Measurements from ENCODE around the gene SPRR4. TPM values are rescaled to one million over a fixed set of nuclear protein-coding genes. Genes with fewer than 3 reads are reported as not detected.
A peak's percentile ranks its signal among the peaks of the same experiment; 100 is the strongest.

SPRR4 gene
- total and polyA plus RNA-seq, 5 experiments from 2014 or later = not detected

DNA sequence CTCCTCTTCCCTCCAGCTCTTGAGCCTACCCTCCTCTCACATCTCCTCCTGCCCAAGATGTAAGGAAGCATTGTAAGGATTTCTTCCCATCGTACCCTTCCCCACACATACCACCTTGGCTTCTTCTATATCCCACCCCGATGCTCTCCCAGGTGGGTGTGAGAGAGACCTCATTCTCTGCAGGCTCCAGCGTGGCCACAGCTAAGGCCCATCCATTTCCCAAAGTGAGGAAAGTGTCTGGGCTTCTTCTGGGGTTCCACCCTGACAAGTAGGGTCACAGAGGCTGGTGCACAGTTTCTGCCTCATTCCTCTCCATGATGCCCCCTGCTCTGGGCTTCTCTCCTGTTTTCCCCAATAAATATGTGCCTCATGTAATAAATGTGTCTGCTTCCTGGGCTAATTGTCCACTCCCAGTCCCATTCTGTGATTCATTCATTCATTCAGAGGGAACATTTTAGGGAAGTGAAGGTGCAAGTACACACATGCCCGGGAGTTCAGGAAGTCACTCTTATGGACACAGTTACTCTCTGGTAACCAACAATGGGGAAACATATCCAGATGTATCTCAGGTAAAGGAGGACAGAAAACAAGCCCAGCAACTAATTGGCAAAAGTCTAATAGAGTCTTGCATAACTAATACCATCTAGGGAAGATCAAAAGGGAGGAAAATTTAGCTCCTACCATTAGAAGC is 1.9 kb downstream of the SPRR4 start:
- POLR2A ChIA-PET = no interaction called here
- H3K4me3 Mint-ChIP-seq = no peak overlapping the region
- no peaks in the 10 kb centered on the region for H3K4me1 Mint-ChIP-seq
- H3K9me3 Mint-ChIP-seq = peaks cover 0 to 2% (median 0%) of the 10 kb centered on the region in 9 donors
- H3K27ac Mint-ChIP-seq = no peak overlapping the region
- DNase-seq (no peak), ATAC-seq (no peak)
- no peaks in the 10 kb centered on the region for H3K36me3 Mint-ChIP-seq
- peaks cover 9 to 56% (median 19%) of the 10 kb centered on the region in 5 donors for H3K27me3 Mint-ChIP-seq

DNA sequence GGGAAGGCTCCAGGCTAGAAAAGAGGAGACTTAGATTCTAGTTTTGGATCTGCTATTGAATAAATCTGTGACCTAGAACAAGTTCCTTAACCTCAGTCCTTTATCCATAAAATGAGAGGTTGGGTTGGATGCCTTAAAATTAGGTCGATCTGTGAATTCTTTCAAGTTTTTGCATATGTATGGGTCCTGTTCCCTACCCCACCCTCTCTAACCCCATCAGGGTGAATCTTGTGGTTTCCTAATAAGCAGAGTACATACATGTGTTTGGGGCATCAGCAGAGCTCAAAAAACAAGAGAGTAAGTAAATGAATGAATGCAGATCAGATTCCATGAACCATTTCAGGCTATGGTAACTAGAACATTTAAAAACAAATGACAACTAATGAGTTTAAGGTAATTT is 6.2 kb downstream of the SPRR4 start:
- H3K27me3 Mint-ChIP-seq = peaks cover 26 to 58% (median 34%) of the 10 kb centered on the region in 5 donors
- H3K36me3 Mint-ChIP-seq = no peaks in the 10 kb centered on the region
- H3K9me3 Mint-ChIP-seq = peaks cover 0 to 2% (median 0%) of the 10 kb centered on the region in 9 donors
- POLR2A ChIA-PET = no interaction called here
- no peak overlapping the region for H3K27ac Mint-ChIP-seq
- H3K4me1 Mint-ChIP-seq = no peaks in the 10 kb centered on the region
- no peak for DNase-seq
- ATAC-seq = no peak
- H3K4me3 Mint-ChIP-seq = no peak overlapping the region

DNA sequence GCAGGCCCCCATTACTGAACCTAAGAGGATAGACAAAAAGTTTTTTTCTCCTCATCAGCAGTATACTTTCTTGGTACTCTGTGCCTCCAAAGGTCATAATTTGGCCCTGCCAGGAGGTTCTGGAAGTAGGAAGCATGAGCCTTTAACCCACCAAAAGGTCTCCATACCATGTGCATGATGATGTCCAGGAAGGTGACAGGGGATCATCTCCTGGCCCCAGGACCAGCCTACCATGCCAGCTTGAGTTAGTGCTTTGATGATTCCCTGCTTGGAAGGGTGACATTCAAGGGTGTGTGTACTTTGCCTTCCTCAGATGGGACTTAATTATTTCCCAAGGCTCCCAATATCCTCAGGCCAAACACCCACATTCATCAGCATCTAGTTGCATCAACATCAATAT is 7.2 kb downstream of the SPRR4 start:
- Mint-ChIP-seq H3K4me3 (no peak overlapping the region), H3K36me3 (no peaks in the 10 kb centered on the region), H3K4me1 (no peaks in the 10 kb centered on the region), H3K27ac (no peak overlapping the region), H3K9me3 (peaks cover 0 to 2% (median 0%) of the 10 kb centered on the region in 9 donors), H3K27me3 (peaks cover 27 to 57% (median 36%) of the 10 kb centered on the region in 5 donors)
- DNase-seq = no peak
- POLR2A ChIA-PET = no interaction called here
- no peak for ATAC-seq

DNA sequence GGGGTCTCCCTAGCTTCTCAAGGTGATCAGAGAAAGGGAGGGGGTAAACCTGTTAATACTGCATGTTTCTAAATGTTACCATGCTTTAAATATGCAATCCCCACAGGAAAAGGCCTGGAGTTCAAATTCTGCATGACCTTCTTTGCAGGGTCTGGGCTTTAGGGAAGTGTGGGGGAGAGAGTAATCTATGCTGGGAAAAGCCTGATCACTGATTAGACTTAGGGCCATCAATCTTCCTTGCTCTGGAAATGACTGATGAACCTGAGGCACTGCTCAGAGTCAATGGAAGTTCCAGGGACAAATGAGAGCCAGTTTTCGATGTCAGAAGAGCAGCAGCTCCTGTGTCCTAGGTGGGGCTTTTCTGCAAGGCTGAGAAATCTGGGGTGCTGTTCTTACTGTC is 10.2 kb downstream of the SPRR4 start:
- Mint-ChIP-seq H3K4me3 (no peak overlapping the region), H3K9me3 (peaks cover 0 to 3% (median 0%) of the 10 kb centered on the region in 9 donors), H3K36me3 (no peaks in the 10 kb centered on the region), H3K4me1 (no peaks in the 10 kb centered on the region), H3K27me3 (peaks cover 35 to 49% (median 47%) of the 10 kb centered on the region in 5 donors), H3K27ac (no peak overlapping the region)
- no peak for ATAC-seq
- POLR2A ChIA-PET = no interaction called here
- DNase-seq = no peak

DNA sequence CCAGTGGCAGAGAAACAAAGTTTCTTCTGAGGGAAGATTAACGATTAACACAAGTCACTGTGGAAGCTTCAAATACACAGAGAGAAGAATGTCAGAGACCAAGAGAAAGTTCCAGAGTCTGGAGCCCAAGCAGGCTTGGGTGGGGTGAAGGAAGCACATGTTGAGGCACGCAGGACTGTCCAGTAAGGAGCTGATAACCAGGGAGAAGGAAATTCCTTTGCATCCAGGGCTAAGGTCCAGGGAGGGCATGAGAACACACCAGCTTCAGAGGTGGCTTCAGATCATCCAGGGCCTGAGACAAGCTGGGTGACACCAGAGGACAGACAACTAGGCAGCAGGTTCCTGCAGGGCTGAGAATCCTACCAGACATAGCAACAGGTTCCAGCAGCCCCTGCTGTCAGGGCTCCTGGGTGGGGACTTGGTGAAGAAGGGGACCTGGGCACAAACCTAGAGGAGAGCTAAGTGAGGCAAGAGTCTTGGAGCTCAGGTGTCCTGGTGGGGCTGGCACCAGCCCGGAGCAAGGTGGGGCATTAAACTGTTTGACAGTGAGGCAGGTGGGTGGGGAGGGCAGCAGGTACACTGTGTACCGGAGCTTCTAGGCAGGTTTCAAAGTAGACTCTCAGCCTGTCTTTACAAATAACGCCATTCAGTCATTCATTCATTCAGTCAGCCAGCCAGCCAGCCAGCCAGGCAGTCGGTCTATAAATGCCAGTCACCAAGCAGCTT is 10.9 kb downstream of the SPRR4 start:
- DNase-seq (no peak), ATAC-seq (no peak)
- H3K4me3 Mint-ChIP-seq = no peak overlapping the region
- H3K36me3 Mint-ChIP-seq = peaks cover 0 to 3% (median 0%) of the 10 kb centered on the region in 3 donors
- H3K9me3 Mint-ChIP-seq = peaks cover 0 to 6% (median 0%) of the 10 kb centered on the region in 9 donors
- POLR2A ChIA-PET = no interaction called here
- H3K27me3 Mint-ChIP-seq = peaks cover 40 to 56% (median 48%) of the 10 kb centered on the region in 5 donors
- H3K27ac Mint-ChIP-seq = no peak overlapping the region
- H3K4me1 Mint-ChIP-seq = no peaks in the 10 kb centered on the region

DNA sequence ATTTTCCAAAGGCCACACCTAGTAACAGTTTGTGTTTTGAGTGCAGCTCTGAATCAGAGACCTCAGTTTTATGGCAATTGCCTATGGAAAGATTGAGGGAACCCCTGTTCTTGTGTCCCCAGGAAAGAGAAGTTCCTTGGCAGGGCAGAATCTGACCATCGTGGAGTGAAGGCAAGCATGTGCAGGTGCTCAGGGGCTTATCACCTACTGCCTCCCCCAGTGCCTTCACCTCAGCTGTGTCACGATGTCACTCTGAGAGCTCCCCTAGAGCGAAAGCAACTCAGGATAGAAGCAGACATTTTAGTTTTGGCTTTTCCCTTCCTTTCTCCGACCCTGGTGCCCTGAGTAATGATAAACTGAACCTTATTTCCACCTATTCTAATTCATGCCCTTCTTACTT is 11.6 kb downstream of the SPRR4 start:
- POLR2A ChIA-PET = no interaction called here
- DNase-seq (no peak), ATAC-seq (no peak)
- Mint-ChIP-seq H3K27ac (no peak overlapping the region), H3K4me1 (no peaks in the 10 kb centered on the region), H3K27me3 (peaks cover 41 to 61% (median 51%) of the 10 kb centered on the region in 5 donors), H3K9me3 (peaks cover 0 to 7% (median 0%) of the 10 kb centered on the region in 9 donors), H3K36me3 (peaks cover 0 to 5% (median 0%) of the 10 kb centered on the region in 3 donors), H3K4me3 (no peak overlapping the region)

DNA sequence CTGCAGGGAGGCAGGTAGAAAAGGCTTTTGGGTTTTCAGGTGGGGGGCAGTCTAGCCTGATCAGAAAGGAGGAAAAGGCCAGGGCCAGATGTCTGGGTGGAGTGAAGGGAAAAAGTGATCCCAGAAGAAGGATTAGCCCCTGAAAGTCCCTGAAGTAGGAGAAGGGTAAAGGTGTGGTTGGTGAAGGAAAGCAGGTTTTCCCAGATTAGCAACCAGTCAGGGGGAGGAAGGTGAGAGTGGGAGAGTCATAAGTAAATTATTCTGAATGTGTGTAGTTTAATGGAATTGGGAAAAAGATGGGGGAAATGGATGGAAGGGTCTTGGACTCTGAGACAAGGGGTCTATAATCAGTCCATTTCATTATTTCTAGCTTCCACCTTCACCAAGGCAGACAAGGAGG is 12.8 kb downstream of the SPRR4 start:
- Mint-ChIP-seq H3K27me3 (peaks cover 43 to 61% (median 51%) of the 10 kb centered on the region in 5 donors), H3K4me3 (no peak overlapping the region), H3K9me3 (peaks cover 0 to 8% (median 0%) of the 10 kb centered on the region in 9 donors), H3K27ac (no peak overlapping the region), H3K36me3 (peaks cover 0 to 5% (median 0%) of the 10 kb centered on the region in 3 donors), H3K4me1 (no peaks in the 10 kb centered on the region)
- POLR2A ChIA-PET = no interaction called here
- no peak for DNase-seq
- ATAC-seq = no peak

DNA sequence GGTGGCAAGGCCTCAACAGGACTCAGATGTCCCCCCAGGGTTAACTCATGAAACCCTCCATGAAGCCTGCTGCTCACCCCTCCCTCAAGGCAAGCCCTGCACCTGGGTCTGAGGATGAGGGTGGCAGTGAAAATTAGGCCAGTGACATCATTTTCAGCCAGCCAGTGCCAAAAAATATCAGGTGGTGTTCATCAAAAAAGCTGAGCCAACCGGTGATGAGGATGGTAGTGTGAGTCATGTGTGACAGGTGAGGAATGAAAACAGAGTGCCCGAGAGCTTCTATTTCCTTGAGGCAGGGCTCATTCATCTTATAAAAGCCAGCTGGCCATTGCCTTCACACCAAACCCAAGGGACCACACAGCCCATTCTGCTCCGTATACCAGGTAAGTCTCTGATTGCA is 13.3 kb downstream of the SPRR4 start, which contains the start of gene SPRR1A:
TSS of gene SPRR1A (plus strand) at position 339 of the 400 bp plus-strand sequence. CDS start 1,150 bp downstream, outside the sequence.
- ATAC-seq (no peak), DNase-seq (no peak)
- H3K4me1 Mint-ChIP-seq = no peaks in the 10 kb centered on the region
- peaks cover 0 to 5% (median 0%) of the 10 kb centered on the region in 3 donors for H3K36me3 Mint-ChIP-seq
- H3K4me3 Mint-ChIP-seq = no peak within 1 kb of the TSS
- H3K27me3 Mint-ChIP-seq = peaks cover 41 to 61% (median 51%) of the 10 kb centered on the region in 5 donors
- H3K27ac Mint-ChIP-seq = peak within 1 kb of the TSS in 1 of 10 donors; percentile 1
- POLR2A ChIA-PET = no interaction called here
- H3K9me3 Mint-ChIP-seq = peaks cover 0 to 8% (median 0%) of the 10 kb centered on the region in 9 donors

DNA sequence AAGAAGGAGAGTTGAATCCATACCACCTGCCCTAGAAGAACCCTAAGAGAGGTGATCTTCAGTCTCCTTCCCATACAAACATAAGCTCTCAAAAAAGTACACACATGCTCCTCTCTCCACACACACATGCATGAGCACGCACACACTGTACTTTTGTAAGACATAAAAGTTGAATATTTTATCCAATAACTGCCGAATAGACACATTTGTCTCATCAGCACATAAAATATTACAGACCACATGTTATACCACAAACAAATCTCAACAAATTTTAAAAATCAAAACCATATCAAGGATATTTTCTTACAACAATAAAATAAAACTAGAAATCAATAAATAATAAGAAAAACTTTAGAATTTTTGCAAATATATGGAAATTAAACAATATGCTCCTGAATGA is 16.1 kb downstream of the SPRR4 start:
- POLR2A ChIA-PET = no interaction called here
- Mint-ChIP-seq H3K4me3 (no peak overlapping the region), H3K36me3 (peaks cover 0 to 5% (median 0%) of the 10 kb centered on the region in 3 donors), H3K4me1 (no peaks in the 10 kb centered on the region), H3K27ac (no peak overlapping the region), H3K9me3 (peaks cover 0 to 8% (median 0%) of the 10 kb centered on the region in 9 donors), H3K27me3 (peaks cover 29 to 43% (median 38%) of the 10 kb centered on the region in 5 donors)
- ATAC-seq = no peak
- no peak for DNase-seq

DNA sequence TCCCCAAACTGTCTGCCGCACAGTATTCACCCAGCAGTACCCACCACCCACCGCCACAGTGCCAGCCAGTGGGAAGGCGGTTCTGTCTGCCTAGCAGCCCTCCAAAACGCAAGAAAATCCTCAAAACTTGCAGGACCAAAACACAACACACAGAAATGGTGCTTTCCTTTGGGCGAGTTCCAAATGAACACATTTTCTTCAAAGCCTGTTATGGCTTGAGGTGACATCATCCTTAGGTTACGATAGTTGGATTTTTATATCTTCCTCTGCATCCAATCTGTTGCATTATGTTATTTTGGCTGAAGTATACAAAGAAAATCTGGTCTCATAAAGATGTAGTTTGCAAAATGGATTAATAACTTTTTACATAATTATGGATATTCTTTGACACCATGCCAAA is 22.7 kb downstream of the SPRR4 start:
- ATAC-seq (no peak), DNase-seq (no peak)
- H3K27me3 Mint-ChIP-seq = peaks cover 10 to 26% (median 18%) of the 10 kb centered on the region in 5 donors
- H3K27ac Mint-ChIP-seq = no peak overlapping the region
- H3K4me1 Mint-ChIP-seq = no peaks in the 10 kb centered on the region
- peaks cover 0 to 6% (median 0%) of the 10 kb centered on the region in 3 donors for H3K36me3 Mint-ChIP-seq
- peaks cover 0 to 13% (median 7%) of the 10 kb centered on the region in 9 donors for H3K9me3 Mint-ChIP-seq
- POLR2A ChIA-PET = no interaction called here
- H3K4me3 Mint-ChIP-seq = no peak overlapping the region

DNA sequence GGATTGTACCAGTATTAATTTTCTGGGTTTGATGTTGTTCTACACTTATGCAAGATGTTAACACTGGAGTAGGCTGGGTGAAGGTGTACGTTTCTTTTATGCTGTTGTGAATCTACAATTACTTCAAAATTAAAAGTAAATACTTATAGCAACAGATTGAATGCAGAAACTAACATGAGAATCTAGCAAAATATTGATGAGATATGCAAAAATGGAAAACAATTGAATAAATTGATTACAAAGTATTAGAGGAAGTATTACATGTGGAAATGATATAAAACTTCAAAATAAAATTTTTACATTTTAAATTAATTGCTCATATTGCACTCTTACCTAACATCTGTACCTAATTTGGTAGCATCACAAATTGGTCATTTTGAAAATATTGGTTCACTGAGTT is 25.4 kb downstream of the SPRR4 start:
- H3K9me3 Mint-ChIP-seq = peaks cover 0 to 13% (median 7%) of the 10 kb centered on the region in 9 donors
- H3K27ac Mint-ChIP-seq = no peak overlapping the region
- peaks cover 0 to 4% (median 0%) of the 10 kb centered on the region in 4 donors for H3K4me1 Mint-ChIP-seq
- POLR2A ChIA-PET = no interaction called here
- peaks cover 0 to 6% (median 0%) of the 10 kb centered on the region in 3 donors for H3K36me3 Mint-ChIP-seq
- no peak for ATAC-seq
- DNase-seq = no peak
- peaks cover 15 to 43% (median 26%) of the 10 kb centered on the region in 5 donors for H3K27me3 Mint-ChIP-seq
- no peak overlapping the region for H3K4me3 Mint-ChIP-seq

DNA sequence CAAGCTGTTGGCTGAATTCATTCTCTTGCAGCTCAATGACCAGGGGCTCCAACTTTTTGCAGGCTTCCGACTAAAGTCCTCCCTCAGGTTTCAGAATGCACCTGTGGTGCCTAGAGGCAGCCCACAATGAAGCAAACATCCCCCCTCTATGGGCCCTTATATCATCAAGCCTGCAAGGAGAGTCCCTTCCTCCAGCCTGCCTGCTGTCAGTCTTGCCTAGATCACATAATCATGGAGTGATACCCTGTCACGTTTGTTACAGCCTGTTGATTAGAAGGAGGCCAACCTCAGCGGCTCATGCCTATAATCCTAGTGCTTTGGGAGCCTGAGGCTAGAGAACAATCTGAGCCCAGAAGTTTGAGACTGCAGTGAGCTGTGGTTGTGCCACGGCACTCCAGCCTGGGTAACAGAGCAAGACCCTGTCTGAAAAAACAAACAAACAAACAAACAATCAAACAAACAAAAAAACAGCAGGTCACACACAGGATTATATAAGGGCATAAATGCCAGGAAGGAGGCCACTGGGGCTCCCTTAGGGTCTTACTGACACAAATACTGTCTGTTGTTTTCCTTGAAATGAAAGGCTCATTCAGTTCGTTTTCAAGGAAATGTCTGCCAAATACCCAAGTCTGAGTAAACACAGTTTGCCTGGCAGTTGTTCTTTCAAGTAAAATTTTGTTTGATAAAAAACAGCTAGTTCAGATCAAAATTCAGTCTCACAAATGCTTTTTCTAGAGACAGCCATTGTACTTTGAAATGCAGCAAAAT is 26.4 kb downstream of the SPRR4 start:
- Mint-ChIP-seq H3K4me3 (no peak overlapping the region), H3K27ac (no peak overlapping the region), H3K4me1 (peaks cover 0 to 4% (median 0%) of the 10 kb centered on the region in 4 donors), H3K9me3 (peaks cover 0 to 13% (median 7%) of the 10 kb centered on the region in 9 donors), H3K27me3 (peaks cover 10 to 43% (median 23%) of the 10 kb centered on the region in 5 donors), H3K36me3 (peaks cover 0 to 6% (median 0%) of the 10 kb centered on the region in 3 donors)
- ATAC-seq (no peak), DNase-seq (no peak)
- POLR2A ChIA-PET = no interaction called here
